ENCODE measurements around the gene MTRFR.
A peak's percentile ranks its signal among the peaks of the same experiment; 100 is the strongest.

The MTRFR gene

DNA sequence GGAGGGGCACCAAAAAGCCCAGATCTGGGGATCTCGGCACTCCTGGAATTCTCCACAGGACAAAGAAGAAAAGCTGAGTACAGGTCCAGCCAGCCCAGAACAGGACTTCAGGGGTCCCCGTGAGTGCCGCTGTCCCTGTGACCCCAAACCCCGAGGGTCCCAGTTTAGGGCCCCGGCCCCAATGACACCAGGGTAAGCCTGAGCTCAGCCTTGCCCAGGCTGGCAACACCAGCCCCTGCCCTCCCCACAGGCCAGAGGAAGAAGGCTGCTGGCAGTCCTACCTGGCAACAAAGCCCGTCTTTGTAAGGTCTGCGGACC, 36.6 kb downstream of the MTRFR start:
- peaks cover 4 to 43% (median 37%) of the 10 kb centered on the region in 5 donors for H3K4me1 ChIP-seq (ENCODE audit: control insufficient read depth in 5 of 5, insufficient read depth in 5 of 5, low read length in 5 of 5)
- peak overlapping the region; percentile 30 for H3K27ac ChIP-seq (ENCODE audit: low read depth, low read length)
- H3K36me3 ChIP-seq (ENCODE audit: control insufficient read depth in 5 of 5, insufficient read depth in 5 of 5, low read length in 5 of 5) = peaks cover 0 to 23% (median 15%) of the 10 kb centered on the region in 5 donors

DNA sequence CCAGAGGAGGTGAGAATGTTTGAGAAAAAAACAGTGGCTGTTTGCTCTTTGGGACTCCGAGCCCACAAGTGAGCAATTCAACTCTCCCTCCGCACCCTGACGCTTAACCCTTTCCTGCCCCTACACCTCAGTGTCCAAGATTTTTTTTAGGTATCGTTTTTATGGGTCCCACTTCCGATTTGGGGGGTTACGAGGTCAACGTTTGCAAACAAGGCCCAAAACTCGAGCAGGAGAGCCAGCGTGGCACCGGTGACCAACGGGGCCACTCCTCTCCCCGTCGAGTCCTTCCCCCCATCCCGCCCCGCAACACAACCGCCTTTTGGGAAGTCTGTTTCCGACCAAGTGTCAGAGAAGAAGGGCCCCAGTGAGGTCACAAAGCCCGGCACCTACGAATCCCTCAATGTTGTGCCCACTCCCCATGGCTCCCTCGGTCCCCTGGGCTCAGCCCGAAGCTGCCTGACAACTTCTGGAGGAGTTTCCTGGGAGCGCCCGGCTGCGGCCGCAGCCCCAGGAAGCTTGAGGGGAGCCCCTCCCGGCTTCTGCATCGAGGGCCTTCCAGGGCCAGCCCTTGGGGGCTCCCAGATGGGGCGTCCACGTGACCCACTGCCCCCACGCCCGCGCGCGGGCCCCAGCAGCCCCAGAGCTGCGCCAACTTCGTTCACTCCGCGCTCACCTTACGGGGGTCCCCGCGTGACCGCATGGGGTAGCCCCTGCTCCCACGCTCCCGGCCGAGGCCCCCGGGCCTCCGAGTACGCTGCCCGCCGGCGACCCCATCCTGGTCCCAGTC, 37.2 kb downstream of the MTRFR start:
- peak overlapping the region; percentile 30 for H3K27ac ChIP-seq (ENCODE audit: low read depth, low read length)
- H3K36me3 ChIP-seq (ENCODE audit: control insufficient read depth in 5 of 5, insufficient read depth in 5 of 5, low read length in 5 of 5) = peaks cover 0 to 18% (median 11%) of the 10 kb centered on the region in 5 donors
- H3K4me3 ChIP-seq (ENCODE audit: low read depth in 1 of 5, low read length in 5 of 5) = peak overlapping the region; percentile 65 to 73 (median 72)
- H3K27me3 ChIP-seq (ENCODE audit: control insufficient read depth in 5 of 5, insufficient read depth in 4 of 5, low read length in 5 of 5) = no peaks in the 10 kb centered on the region
- H3K9me3 ChIP-seq (ENCODE audit: control insufficient read depth in 5 of 5, low read length in 5 of 5) = no peaks in the 10 kb centered on the region
- H3K4me1 ChIP-seq (ENCODE audit: control insufficient read depth in 5 of 5, insufficient read depth in 5 of 5, low read length in 5 of 5) = peaks cover 4 to 43% (median 37%) of the 10 kb centered on the region in 5 donors
- H3K9ac ChIP-seq (ENCODE audit: low read length in 5 of 5) = peak overlapping the region in 4 of 5 donors; percentile 60 to 76 (median 70)

More for the DNA sequence above, 36.6 kb downstream of the MTRFR start:
- no peaks in the 10 kb centered on the region for H3K27me3 ChIP-seq (ENCODE audit: control insufficient read depth in 5 of 5, insufficient read depth in 4 of 5, low read length in 5 of 5)
- peak overlapping the region; percentile 65 to 73 (median 72) for H3K4me3 ChIP-seq (ENCODE audit: low read depth in 1 of 5, low read length in 5 of 5)
- no peaks in the 10 kb centered on the region for H3K9me3 ChIP-seq (ENCODE audit: control insufficient read depth in 5 of 5, low read length in 5 of 5)
- peak overlapping the region in 3 of 5 donors; percentile 70 to 76 (median 71) for H3K9ac ChIP-seq (ENCODE audit: low read length in 5 of 5)

DNA sequence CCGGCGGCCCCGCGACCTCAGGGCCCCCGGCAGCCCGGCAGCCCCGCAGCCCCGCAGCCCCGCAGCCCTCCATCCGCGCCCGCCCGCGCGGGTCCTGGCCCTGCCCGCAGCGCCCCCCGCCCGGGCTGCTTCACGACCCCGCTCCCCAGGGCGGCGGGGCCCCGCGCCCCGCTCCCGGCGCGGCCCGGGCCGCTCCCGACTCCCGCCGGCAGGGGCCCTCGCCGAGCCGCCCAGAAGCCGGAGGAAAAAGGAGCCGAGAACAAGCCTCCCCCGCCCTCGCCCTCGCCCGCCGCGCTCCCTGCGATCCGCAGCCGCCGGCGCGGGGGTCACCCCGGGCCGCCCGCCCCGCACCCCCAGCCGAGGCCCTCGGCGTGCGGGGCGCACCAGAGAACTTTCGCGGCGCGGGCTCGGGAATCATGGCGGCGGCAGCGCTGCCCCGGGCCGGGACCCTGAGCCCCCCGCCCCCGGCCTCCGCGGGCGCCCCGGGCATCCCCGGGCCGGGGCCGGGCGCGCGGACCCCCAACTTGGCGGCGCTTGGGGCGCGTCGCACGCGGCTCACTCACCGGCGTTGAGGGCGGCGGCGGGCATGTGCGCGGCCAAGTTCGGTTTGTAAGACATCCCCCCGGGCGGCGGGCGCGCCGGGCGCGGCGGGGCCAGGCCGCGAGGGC, 37.9 kb downstream of the MTRFR start:
- H3K36me3 ChIP-seq (ENCODE audit: control insufficient read depth in 5 of 5, insufficient read depth in 5 of 5, low read length in 5 of 5) = peaks cover 0 to 11% (median 7%) of the 10 kb centered on the region in 5 donors
- H3K27ac ChIP-seq (ENCODE audit: low read depth, low read length) = no peak overlapping the region
- no peaks in the 10 kb centered on the region for H3K27me3 ChIP-seq (ENCODE audit: control insufficient read depth in 5 of 5, insufficient read depth in 4 of 5, low read length in 5 of 5)
- peak overlapping the region in 3 of 5 donors; percentile 70 to 76 (median 71) for H3K9ac ChIP-seq (ENCODE audit: low read length in 5 of 5)
- peak overlapping the region in 4 of 5 donors; percentile 65 to 76 (median 73) for H3K4me3 ChIP-seq (ENCODE audit: low read depth in 1 of 5, low read length in 5 of 5)
- peaks cover 4 to 43% (median 37%) of the 10 kb centered on the region in 5 donors for H3K4me1 ChIP-seq (ENCODE audit: control insufficient read depth in 5 of 5, insufficient read depth in 5 of 5, low read length in 5 of 5)
- H3K9me3 ChIP-seq (ENCODE audit: control insufficient read depth in 5 of 5, low read length in 5 of 5) = no peaks in the 10 kb centered on the region

DNA sequence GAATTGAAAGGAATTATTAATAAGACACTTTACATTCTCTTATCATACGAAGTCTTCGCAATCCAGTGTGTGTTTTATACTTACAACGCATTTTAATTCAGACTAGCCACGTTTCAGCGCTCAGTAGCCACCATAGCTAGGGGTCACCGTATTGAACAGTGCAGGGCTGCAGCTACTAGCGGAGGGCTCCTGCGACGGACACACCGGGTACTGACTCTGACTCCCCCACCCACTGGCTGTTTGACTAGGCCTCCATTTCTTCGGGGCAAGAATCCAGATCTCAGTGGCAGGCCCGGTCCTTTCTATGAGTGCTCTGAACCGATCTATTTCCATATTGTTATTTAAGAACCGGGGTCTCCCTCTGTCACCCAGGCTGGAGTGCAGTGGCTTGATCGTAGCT, 39.9 kb downstream of the MTRFR start:
- H3K9me3 ChIP-seq (ENCODE audit: control insufficient read depth in 5 of 5, low read length in 5 of 5) = no peaks in the 10 kb centered on the region
- H3K9ac ChIP-seq (ENCODE audit: low read length in 5 of 5) = no peak overlapping the region
- no peak overlapping the region for H3K4me3 ChIP-seq (ENCODE audit: low read depth in 1 of 5, low read length in 5 of 5)

DNA sequence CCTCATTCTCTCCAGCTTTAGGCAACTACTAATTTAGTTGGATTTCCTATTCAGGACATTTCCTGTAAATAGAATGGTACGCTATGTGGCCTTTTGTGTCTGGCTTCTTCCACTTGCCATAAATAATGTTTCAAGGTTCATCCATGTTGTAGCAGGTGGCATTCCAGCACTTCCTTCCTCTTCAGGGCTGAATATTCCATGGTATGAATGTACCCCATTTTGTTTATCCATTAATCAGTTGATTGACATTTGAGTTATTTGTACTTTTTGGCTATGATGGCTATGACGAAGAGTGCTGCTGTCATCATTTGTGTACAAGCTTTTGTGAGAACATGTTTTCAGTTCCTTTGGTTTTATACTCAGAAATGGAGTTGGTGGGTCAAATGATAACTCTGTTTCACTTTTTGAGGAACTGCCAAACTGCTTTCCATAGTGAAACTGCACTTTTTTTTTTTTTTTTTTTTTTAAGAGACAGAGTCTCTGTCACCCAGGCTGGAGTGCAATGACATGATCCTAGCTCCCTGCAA, 44.9 kb downstream of the MTRFR start:
- no peak overlapping the region for H3K27ac ChIP-seq (ENCODE audit: low read depth, low read length)
- H3K27me3 ChIP-seq (ENCODE audit: control insufficient read depth in 5 of 5, insufficient read depth in 4 of 5, low read length in 5 of 5) = no peaks in the 10 kb centered on the region
- no peaks in the 10 kb centered on the region for H3K36me3 ChIP-seq (ENCODE audit: control insufficient read depth in 5 of 5, insufficient read depth in 5 of 5, low read length in 5 of 5)
- H3K4me1 ChIP-seq (ENCODE audit: control insufficient read depth in 5 of 5, insufficient read depth in 5 of 5, low read length in 5 of 5) = peaks cover 0 to 6% (median 0%) of the 10 kb centered on the region in 5 donors
- no peak overlapping the region for H3K9ac ChIP-seq (ENCODE audit: low read length in 5 of 5)
- H3K9me3 ChIP-seq (ENCODE audit: control insufficient read depth in 5 of 5, low read length in 5 of 5) = no peaks in the 10 kb centered on the region
- H3K4me3 ChIP-seq (ENCODE audit: low read depth in 1 of 5, low read length in 5 of 5) = no peak overlapping the region

More for the DNA sequence above, 39.9 kb downstream of the MTRFR start:
- Histone ChIP-seq H3K36me3 (ENCODE audit: control insufficient read depth in 5 of 5, insufficient read depth in 5 of 5, low read length in 5 of 5) (no peaks in the 10 kb centered on the region), H3K27ac (ENCODE audit: low read depth, low read length) (no peak overlapping the region), H3K27me3 (ENCODE audit: control insufficient read depth in 5 of 5, insufficient read depth in 4 of 5, low read length in 5 of 5) (no peaks in the 10 kb centered on the region), H3K4me1 (ENCODE audit: control insufficient read depth in 5 of 5, insufficient read depth in 5 of 5, low read length in 5 of 5) (peaks cover 4 to 36% (median 32%) of the 10 kb centered on the region in 5 donors)

DNA sequence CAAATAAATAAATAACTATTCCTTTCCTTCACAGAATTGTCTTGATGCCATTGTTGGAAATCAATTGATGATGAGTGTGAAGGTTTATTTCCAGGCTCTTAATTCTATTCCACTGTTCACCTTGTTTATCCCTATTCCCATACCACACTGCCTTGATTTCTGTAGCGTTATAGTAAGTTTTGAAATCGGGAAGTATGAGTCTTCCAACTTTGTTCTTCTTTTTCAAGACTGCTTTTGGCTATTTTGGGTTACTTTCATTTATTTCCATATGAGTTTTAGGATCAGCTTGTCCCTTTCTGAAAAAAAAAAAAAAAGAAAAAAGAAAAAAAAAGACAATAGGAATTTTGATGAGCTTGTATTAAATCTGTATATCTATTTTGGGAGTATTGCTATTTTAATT, 47.7 kb downstream of the MTRFR start:
- Histone ChIP-seq H3K9ac (ENCODE audit: low read length in 5 of 5) (no peak overlapping the region), H3K9me3 (ENCODE audit: control insufficient read depth in 5 of 5, low read length in 5 of 5) (no peaks in the 10 kb centered on the region), H3K4me3 (ENCODE audit: low read depth in 1 of 5, low read length in 5 of 5) (no peak overlapping the region), H3K4me1 (ENCODE audit: control insufficient read depth in 5 of 5, insufficient read depth in 5 of 5, low read length in 5 of 5) (peaks cover 0 to 6% (median 0%) of the 10 kb centered on the region in 5 donors), H3K27me3 (ENCODE audit: control insufficient read depth in 5 of 5, insufficient read depth in 4 of 5, low read length in 5 of 5) (no peaks in the 10 kb centered on the region), H3K36me3 (ENCODE audit: control insufficient read depth in 5 of 5, insufficient read depth in 5 of 5, low read length in 5 of 5) (no peaks in the 10 kb centered on the region), H3K27ac (ENCODE audit: low read depth, low read length) (no peak overlapping the region)

DNA sequence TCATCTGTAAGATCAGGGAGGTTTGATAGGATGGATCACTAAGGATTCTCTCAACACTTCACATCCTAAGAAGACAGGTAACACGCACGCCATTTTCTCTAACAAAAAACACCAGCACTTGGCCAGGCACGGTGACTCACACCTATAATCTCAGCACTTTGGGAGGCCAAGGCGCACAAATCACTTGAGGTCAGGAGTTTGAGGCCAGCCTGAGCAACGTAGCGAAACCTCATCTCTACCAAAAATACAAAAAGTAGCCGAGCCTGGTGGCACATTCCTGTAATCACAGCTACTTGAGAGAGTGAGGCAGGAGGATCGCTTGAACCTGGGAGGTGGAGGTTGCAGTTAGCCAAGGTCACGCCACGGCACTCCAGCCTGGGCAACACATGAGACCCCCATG, 48.9 kb downstream of the MTRFR start:
- H3K27me3 ChIP-seq (ENCODE audit: control insufficient read depth in 5 of 5, insufficient read depth in 4 of 5, low read length in 5 of 5) = no peaks in the 10 kb centered on the region
- H3K9me3 ChIP-seq (ENCODE audit: control insufficient read depth in 5 of 5, low read length in 5 of 5) = no peaks in the 10 kb centered on the region
- H3K4me3 ChIP-seq (ENCODE audit: low read depth in 1 of 5, low read length in 5 of 5) = no peak overlapping the region
- no peak overlapping the region for H3K9ac ChIP-seq (ENCODE audit: low read length in 5 of 5)
- H3K4me1 ChIP-seq (ENCODE audit: control insufficient read depth in 5 of 5, insufficient read depth in 5 of 5, low read length in 5 of 5) = peaks cover 0 to 6% (median 0%) of the 10 kb centered on the region in 5 donors
- no peaks in the 10 kb centered on the region for H3K36me3 ChIP-seq (ENCODE audit: control insufficient read depth in 5 of 5, insufficient read depth in 5 of 5, low read length in 5 of 5)
- H3K27ac ChIP-seq (ENCODE audit: low read depth, low read length) = no peak overlapping the region

DNA sequence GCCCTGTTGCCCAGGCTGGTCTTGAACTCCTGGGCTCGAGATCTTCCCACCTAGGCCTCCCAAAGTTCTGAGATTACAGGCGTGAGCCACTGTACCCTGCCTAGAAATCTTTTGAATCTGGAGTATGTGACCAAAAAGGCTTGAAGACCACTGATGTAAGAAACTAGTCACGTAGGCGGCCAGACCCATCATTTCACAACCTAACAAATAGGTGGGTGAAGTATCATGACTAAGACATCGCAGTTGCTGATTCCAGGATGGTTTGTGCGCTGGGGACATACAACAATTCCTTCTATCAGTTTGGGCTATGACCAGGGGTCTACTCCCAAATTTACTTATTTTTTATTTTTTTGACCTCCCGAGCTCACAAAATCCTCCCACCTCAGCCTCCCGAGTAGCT, 50.2 kb downstream of the MTRFR start:
- no peak overlapping the region for H3K27ac ChIP-seq (ENCODE audit: low read depth, low read length)
- no peak overlapping the region for H3K9ac ChIP-seq (ENCODE audit: low read length in 5 of 5)
- H3K27me3 ChIP-seq (ENCODE audit: control insufficient read depth in 5 of 5, insufficient read depth in 4 of 5, low read length in 5 of 5) = no peaks in the 10 kb centered on the region
- H3K36me3 ChIP-seq (ENCODE audit: control insufficient read depth in 5 of 5, insufficient read depth in 5 of 5, low read length in 5 of 5) = no peaks in the 10 kb centered on the region
- peaks cover 0 to 1% (median 0%) of the 10 kb centered on the region in 5 donors for H3K4me1 ChIP-seq (ENCODE audit: control insufficient read depth in 5 of 5, insufficient read depth in 5 of 5, low read length in 5 of 5)
- no peaks in the 10 kb centered on the region for H3K9me3 ChIP-seq (ENCODE audit: control insufficient read depth in 5 of 5, low read length in 5 of 5)
- H3K4me3 ChIP-seq (ENCODE audit: low read depth in 1 of 5, low read length in 5 of 5) = no peak overlapping the region

DNA sequence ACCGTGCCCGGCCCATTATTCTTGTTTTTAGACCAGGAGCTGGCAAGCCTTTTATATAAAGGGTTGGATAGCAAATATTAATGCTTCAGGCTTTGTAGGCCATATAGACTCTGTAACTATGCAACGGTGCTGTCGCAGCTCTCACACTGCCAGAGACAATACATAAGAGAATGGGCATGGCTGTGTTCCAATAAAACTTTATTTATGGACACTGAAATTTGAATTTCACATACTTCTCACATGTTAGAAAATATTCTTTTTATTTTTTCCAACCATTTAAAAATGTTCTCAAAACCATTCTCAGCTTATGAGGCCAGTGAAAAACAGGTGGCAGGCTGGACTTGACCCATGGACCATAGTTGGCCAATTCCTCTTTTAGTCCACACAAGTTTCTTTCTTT, 51.4 kb downstream of the MTRFR start:
- Histone ChIP-seq H3K27ac (ENCODE audit: low read depth, low read length) (no peak overlapping the region), H3K36me3 (ENCODE audit: control insufficient read depth in 5 of 5, insufficient read depth in 5 of 5, low read length in 5 of 5) (peaks cover 0 to 6% (median 2%) of the 10 kb centered on the region in 5 donors), H3K27me3 (ENCODE audit: control insufficient read depth in 5 of 5, insufficient read depth in 4 of 5, low read length in 5 of 5) (no peaks in the 10 kb centered on the region), H3K9me3 (ENCODE audit: control insufficient read depth in 5 of 5, low read length in 5 of 5) (no peaks in the 10 kb centered on the region), H3K9ac (ENCODE audit: low read length in 5 of 5) (no peak overlapping the region), H3K4me1 (ENCODE audit: control insufficient read depth in 5 of 5, insufficient read depth in 5 of 5, low read length in 5 of 5) (no peaks in the 10 kb centered on the region), H3K4me3 (ENCODE audit: low read depth in 1 of 5, low read length in 5 of 5) (no peak overlapping the region)
